CD4-positive, alpha-beta T cell treated with Interleukin-15 for 1 hour (primary cell): Measurements from ENCODE around the gene COL4A1.

ENCODE experiments used
- DNase-seq: peaks from one replicate; pipeline ENCODE4 v3.0.0-alpha.2; 2020

The COL4A1 gene

GRCh38 chr13:110151462-110151861, 155.5 kb downstream of the COL4A1 start:
- DNase-seq = no peak

DNA sequence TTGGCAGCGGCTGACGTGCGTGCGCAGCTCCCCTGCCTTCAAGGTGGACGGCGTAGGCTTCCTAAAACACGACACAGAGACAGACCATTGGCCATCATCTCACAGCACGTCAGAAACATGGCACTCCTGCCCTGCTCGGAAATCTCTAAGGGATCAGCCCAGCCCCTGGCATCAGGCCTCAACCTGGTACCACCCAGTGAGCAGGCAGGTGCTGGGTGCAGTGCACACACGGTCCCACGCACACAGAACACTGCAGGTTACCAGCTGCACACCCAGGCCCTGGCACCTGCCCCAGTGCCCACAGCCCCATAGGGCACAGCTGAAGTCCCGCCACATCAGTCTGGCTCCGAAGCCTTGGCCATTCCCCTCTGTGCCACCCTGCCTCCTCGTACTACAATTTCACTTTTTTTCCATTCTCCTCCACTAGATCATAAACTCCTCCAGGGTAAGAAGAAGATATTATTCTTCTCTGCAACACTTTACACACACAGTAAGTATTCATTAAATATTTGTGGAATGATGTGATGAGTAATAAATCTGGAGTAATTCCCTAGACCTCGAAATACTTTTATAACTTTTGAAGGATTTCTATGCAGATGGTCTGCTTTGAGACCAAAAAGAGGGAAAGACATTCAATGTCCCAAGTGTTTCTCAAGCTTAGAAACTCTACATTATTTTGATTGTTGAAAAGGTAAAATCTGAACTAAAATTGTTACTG, 156.4 kb downstream of the COL4A1 start:
- DNase-seq = no peak

GRCh38 chr13:110149036-110149435, 157.9 kb downstream of the COL4A1 start:
- DNase-seq = no peak

GRCh38 chr13:110140099-110140498, 166.9 kb downstream of the COL4A1 start:
- DNase-seq = no peak

GRCh38 chr13:110138700-110139036, 168.3 kb downstream of the COL4A1 start:
- no peak for DNase-seq

GRCh38 chr13:110138010-110138699, 168.8 kb downstream of the COL4A1 start:
- DNase-seq = peak; percentile 71

GRCh38 chr13:110137680-110138009, 169.3 kb downstream of the COL4A1 start:
- DNase-seq = no peak

DNA sequence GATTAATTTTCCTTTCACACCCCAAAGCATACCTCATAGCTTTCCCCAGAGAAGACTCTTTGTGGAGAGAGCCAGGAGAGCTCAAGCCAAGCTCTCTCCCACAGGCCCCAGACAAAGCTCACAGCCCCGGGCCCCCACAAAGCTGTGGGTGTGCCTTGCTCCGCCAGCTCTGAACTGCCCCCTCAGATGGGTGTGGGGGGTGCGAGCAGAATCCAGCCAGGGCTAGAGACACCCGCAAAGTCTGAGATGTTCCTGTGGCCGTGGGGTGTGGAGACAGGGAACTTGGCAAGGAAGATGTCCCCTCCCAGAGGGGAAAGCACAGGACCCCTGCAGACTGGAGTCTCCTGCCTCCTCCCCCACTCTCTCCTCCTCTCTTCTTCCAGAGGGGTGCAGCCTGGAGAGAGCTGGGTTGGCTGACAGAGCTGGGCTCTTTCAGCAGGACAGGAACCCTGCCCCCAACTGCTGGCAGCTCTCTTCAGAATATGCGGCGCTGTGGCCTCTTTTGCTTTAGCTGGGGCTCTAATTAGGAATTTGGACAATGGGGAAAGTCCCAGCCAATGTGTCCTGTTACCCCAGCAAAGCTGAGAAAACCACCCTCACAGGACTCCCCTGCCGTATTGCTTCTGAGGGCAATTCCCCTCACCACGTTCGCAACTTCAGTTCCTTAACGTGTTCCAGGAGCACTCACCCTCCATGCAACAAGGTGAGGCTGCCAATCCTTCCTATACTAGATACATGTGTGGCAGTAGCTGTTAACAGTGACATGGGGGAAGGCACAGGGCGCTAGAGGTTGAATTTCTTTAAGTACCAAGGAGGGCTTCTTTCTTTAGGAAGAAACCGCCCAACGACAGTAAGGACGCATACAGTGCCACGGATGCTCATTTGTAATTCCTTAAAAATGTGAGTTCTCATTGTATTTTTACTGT, 170.0 kb downstream of the COL4A1 start:
- DNase-seq = no peak

- no peak for DNase-seq
These were observed 170.9 kb downstream of the COL4A1 start for GRCh38 chr13:110135977-110136597.

DNA sequence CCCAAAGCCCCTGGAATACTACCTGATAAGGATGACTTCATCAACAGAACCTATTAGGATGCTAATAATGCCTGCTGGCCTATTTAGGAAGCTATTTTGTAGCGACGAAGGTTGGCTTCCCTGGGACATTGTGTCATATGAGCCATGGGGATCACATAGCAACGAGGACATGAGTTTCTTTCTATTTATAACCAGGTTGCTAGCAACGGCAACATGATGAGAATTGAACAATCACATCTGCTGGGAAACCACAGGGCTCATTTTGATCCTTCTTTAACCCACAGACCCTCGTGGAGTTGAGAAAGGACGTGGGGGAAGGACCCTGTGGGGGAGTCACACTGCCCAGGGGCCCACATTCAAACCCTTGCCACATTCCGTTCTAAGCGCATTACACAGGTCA, 172.2 kb downstream of the COL4A1 start:
- DNase-seq = no peak

GRCh38 chr13:110133425-110134235, 173.3 kb downstream of the COL4A1 start:
- no peak for DNase-seq

DNA sequence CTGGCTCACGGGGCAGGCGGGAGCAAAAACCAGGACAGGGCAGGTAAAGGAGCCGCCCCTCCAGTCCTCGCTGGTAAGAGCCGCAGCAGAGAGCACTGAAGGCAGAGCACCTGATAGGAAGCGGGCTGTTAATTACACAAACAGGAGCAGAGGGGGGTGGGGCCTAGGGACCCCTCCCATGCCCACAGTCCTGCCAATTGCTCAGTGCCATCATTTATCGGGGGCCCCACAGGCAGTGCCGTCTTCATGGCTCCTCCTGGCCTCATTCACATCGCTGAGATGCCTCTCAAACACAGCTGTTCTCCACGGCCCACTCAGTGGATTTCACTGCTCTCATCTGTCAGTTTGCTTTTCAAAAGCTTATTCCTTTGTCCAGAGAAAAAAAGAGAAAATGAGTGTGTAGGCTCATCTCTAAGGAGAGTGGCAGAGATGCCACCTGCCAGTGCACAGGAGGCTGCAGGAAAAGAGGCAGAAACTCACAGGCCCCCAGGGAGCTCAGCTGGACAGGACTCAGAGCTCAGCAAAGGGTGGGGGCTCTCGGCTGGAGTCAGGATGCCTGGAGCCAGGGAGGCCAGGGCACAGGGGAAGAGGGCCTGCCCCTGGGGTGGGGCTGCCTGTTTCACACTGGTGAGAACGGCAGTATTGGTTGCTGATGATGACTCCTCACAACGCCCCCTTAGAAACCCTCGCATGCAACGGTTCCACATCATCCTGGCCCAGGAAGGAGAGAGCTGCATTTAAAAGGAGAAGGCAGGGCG, 174.6 kb downstream of the COL4A1 start:
- DNase-seq = no peak

GRCh38 chr13:110131424-110131823, 175.5 kb downstream of the COL4A1 start:
- DNase-seq = no peak

DNA sequence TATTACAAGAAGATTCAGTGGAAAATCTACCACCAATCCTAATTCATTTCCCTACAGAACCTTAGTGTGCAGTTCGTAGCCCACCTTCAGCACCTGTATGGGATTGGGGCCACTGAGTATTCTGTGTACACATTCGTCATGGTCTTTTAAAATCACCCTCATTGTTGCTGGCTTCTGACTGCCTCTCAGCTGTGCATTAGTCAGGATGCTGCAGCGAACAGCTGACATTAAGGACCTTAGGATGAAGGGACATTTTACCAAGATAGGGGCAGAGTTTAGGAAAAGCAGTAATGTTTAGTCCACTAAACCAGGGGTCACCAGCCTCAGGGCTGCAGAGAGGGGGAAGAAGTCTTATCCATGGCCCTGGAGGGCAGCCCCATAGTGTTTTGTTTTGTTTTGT, 176.5 kb downstream of the COL4A1 start:
- no peak for DNase-seq

DNA sequence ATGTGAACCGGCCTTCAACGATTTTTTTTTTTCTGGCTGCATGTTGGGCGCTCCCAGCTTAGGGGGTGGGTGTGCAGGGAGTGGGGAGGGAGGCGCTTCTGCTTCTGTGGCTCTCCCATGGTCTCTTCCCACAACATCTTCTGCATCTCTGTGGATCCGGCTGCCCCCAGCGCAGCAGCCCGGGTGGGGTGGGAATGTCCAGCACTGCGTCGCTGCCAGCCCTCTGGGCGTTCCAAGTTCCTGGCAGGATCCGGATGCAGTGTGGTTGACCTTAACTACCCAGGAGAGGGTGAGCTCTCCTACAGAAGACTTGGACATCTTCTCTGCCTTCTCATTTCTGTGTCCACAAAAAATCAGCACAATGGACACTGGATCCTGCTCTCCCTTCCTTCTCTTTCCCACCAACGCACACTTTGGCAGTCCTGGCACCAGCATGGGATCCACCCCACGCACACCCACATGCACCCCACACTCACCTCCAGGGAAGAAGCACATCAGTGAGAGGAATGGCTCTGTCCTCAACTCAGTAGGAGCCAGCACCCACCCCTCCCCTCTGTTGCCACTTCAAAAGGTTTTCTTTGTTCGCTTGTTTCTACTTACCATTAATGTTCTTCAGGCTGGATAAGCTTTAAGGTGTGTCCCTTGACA, 177.3 kb downstream of the COL4A1 start:
- DNase-seq = no peak

DNA sequence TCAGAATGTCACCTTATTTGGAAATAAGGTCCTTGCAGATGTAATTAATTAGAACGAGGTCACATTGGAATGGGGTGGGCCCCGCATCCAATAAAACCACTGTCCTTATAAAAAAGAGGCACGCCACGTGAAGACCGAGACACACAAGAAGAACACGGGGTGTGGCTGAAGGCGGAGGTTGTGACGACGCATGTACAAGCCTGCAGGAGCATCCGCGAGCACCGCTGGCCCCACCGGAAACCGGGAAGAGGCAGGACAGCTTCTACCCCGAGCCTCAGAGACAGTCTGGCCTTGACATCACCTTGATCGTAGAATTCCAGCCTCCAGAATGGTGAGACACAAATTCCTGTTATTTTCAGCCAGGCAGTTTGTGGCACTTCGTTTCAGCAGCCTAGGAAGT, 177.9 kb downstream of the COL4A1 start:
- DNase-seq = no peak

GRCh38 chr13:110128546-110128945, 178.4 kb downstream of the COL4A1 start:
- DNase-seq = no peak

- no peak for DNase-seq
These were observed 178.9 kb downstream of the COL4A1 start for GRCh38 chr13:110127986-110128511.

- DNase-seq = no peak
These were observed 180.5 kb downstream of the COL4A1 start for GRCh38 chr13:110126391-110126961.

GRCh38 chr13:110125613-110126272, 181.2 kb downstream of the COL4A1 start:
- no peak for DNase-seq
